GM19324 (cell line): Measurements from ENCODE around the gene GCSAM.

Source experiments
- ATAC-seq: cut with Tn5 transposase; IDR thresholded peaks from one replicate; pipeline ENCODE4 v1.9.1; 2021; ENCODE audit warnings: mild to moderate bottlenecking, moderate library complexity; ENCODE audit not compliant: unreplicated experiment, low FRiP score

The GCSAM gene

DNA sequence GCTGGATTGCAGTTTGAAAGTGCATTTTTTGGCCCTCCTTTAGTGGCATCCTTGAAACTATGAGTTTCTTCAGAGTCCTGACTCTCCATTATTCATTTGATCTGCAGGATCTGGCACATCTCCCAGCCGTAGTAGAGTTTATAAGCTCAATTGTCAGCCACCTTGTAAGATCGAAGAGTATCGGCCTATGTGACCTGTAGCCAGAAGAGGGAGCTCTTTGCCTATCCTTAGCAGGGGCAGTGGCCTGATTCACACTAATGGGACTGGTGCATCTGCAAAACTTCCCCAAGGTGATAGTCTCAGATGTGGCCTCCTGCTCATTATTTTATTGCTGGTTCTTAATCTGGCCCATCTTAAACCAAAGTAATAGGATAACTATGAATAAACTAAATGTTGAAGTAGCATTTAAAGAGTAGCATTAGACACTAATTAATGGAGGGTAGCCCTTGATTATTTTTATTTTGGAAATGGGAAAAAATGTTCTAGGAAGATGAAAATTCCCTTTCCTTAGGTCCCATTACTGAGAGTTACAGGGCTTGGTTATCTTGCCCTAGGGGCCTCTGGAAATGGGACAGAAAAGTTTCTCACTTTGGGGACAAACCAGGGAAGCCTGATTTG is 21.2 kb downstream of the GCSAM start:
- ATAC-seq: peak; percentile 67

- no peak for ATAC-seq
Measured at GRCh38 chr3:112109322-112109721, 23.7 kb downstream of the GCSAM start.

DNA sequence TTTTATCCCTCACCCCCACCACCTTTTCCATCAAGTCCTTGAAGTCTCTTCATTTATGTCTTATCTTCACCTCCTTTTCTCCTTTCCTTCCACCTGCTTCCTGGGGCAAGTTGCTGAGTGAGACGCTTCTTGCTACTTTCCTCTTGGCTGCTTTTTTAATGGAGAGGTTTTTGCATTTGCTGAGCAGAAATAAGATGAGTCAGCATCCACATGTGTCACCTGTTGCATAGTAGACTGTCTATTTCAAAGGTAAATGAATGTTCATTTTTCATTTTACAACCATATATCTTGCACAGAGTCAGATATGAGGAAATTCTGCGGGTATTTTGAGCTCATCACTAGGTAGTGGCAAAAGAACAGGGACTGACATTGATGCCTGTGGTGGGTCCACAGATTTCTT is 28.3 kb downstream of the GCSAM start:
- ATAC-seq: no peak

- no peak for ATAC-seq
Measured at GRCh38 chr3:112101916-112102315, 31.1 kb downstream of the GCSAM start.

GRCh38 chr3:112097378-112097777 is 35.7 kb downstream of the GCSAM start:
- ATAC-seq: no peak

DNA sequence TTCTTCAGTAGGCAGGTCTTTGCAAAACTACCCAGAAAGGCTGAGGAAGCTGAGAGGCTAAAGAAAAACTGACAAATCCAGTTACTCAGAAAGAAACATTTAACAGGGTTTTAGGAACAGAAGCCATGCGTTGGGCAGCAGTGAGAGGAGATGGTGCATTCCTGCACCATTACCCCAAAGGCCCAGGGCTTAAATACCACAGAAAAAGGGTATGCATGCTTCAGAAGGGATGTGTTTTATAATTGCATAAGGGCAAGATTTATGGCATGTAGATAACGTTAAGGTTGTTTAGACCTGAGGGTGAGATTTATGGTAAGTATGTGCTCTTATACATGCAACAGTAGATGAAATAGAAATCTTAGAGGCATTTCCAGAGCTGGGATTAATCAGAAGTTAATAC is 36.9 kb downstream of the GCSAM start:
- ATAC-seq: no peak

- ATAC-seq: no peak
Measured at GRCh38 chr3:112095731-112096130, 37.3 kb downstream of the GCSAM start.

DNA sequence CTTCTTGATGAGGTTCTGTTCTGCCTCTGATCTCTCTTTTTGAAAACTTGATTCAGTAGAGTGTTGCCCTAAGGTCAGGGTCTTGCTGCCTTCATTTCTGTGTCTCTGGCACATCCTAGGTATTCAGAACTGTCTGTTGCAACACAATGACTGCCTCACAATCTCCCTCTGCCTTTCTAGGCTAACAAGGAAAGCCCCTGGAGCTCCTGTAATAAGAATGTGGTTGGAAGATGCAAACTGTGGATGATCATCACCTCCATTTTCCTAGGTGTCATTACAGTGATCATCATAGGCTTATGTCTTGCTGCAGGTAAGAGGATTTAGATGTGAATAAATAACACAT is 39.9 kb downstream of the GCSAM start:
- no peak for ATAC-seq

GRCh38 chr3:112092496-112093179 is 40.4 kb downstream of the GCSAM start:
- ATAC-seq: no peak

DNA sequence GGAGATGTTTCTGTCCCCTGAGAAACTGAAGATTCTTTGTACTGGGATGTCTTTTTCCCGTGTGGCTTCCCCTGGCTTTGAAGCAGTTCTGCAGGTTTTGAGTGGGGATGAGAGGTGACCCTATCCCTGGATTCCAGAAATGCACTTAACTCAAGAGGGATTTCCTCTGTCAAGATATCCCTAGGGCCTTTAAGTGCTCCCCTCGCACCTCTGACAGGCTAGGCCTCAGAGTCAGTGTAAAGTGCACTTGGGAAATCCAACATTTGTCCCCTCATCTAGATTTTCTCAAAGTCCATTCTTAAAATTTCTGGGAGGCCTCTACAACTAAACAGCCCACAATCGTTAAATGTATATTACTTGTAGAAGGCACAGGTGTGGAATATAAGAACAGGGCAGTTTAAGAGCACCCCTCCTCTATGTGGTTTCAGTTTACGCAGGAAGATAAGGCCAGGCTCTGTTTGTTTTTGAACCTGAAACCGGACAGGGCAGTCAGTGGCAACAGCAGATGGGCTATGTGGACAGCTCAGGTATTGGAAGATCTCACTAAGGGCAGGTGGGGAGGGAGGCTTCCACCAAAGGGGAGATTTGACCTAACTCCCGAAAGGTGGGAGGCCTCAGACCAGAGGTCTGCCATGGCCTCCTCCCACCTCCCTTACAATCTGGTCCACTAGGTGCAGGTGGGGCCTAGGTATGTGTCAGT is 42.0 kb downstream of the GCSAM start:
- no peak for ATAC-seq

DNA sequence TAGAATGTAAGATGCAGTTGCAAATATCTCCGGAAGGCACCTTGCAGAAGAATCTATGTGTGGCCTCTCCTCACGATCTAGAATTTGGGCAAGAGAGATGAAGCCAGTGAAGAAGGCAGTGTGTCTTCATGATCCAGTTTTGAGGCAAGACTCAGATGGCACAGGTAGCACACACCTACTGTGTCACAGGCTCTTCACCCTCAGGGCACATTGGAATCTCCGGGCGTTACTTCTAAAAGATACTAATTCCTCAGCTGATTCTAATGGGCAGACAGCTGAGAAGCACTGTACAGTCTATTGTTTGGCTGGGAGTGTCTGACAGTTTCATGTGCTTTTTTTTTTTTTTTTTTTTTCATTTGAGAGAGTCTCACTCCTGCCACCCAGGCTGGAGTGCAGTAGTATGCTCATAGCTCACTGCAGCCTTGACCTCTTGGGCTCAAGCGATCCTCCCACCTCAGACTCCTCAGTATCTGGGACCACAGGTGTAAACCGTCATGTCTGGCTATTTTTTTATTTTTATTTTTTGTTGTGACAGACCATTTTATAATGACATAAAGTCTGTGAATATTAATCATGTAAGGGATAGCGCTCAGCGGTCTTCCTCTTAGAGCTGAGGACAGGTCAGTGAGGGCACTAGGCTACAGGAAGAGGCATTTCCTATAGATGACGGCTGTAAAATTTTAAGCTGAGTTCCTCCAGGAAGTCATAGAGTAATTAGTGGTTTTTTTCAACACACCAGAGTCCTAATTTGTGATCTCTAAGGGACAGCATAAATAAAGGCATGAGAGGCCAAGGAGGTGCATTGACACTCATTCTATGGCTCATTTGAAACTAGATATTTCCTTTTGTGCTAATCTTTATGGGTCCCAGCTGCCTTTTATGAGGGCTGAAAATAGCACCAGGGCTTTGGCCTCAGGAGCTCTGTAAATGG is 42.8 kb downstream of the GCSAM start:
- no peak for ATAC-seq

GRCh38 chr3:112088944-112089343 is 44.1 kb downstream of the GCSAM start:
- ATAC-seq: no peak

DNA sequence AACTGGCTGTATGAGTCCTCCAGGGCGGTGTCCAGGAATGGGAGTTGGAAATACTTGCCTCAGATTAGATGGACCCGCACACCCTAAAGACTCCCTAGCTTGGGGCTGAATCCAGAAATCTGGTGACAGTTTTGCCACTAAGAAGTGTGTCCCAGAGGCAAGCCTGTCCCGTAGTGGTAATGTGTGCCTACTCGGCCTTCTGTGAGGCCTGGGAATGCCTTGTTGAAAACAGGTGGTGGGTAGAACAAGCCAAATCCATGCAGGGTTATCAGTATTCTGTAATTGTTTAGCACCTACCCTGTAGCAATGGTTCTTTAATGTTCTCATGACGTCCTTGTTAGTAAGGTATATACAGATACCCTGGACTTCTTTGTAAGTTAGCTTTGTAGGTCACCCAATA is 45.3 kb downstream of the GCSAM start:
- ATAC-seq: no peak

DNA sequence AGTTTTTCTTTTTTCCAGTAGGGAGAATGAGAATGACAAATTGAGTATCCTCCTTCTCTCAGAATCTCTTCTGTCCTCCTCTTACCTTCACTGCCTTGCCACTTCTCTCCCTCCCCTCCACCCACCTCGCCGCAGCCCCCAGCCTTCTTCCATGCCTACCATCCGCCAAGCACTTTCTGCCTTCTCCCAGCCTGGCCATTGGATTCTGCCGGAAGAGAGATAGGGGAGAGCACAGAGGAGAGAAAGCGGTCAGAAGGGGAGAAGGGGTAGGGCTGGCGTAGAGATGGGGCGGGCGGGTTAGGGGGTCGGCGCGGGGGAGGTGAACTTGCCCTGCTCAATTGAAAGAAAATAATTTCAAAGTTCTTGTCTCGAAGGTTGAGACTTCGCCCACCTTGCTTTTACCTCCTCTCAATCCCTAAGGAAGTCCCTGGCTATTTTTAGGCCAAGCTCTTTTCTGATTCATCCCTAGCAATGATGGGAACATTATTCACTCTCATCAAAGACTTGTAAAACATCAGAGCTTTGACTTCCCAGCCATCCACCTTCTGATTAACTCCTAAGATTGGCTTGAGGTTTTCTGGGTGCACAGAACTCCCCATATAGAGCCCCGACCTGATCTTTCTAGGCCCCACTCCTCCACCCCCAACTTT is 46.0 kb downstream of the GCSAM start:
- no peak for ATAC-seq

DNA sequence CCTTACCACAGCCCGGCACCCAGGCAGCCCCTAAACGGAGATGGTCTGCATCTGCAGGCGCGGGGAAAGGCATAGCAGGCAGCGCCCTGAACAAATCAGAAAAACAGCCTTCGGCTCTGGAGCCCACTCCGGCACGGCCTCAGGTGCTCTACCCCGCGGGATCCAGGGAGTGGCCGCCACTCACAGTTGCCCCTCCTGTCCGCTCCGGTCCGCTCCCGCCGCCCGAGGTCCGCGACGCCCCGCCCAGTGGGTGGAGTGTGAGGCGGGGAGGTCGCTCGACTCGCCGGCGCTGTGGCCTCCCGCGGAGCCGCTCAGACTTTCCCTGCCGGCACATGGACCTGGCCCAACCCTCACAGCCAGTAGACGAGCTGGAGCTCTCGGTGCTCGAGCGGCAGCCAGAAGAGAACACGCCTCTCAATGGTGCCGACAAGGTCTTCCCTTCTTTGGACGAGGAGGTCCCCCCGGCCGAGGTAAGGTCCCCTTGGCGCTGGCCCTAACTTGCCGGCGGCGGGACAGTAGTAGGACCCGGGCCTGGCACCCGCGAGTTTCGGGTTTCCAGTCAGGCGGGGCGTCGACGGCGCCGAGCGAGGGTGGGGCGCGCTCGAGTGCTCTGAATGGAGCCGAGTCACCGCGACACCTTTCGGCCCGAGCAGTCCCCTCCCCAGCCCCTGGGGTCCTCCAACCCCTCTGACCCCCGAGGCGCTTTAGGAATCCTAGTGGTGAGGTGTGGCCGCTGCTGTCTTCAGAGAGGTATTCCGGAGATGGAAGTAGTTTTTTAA is 46.8 kb downstream of the GCSAM start, which contains the start of gene C3orf52:
Gene C3orf52 (plus strand): TSS at position 314 of the 779 bp plus-strand sequence. CDS start 19 bp downstream, at position 333.
- ATAC-seq: peak; percentile 93

DNA sequence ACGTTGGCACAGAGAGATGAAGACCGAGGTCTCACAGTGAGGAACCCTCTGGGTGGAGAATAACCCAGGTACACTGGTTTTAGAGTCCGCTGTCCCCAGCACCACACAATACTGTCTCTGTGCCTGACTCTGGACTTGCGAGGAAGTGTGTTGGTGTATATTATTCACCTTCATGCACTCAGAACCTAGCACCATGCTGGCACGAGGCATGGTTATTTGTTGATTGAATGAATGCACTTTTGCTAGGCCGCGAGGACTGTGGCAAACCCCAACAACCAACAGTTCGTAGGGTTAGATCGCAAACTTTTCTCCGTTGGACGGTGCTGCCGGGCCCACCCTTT is 47.3 kb downstream of the GCSAM start:
- ATAC-seq: no peak

- no peak for ATAC-seq
Measured at GRCh38 chr3:112084980-112085705, 47.9 kb downstream of the GCSAM start.

GRCh38 chr3:112083239-112083638 is 49.8 kb downstream of the GCSAM start:
- no peak for ATAC-seq
